ENCODE data around the gene GRK3.
"Not testable (repeated sequence)": the region's sequence is repeated elsewhere in the genome, so short reads cannot be mapped to it uniquely, and the experiment has no call there.

GRK3 gene

GRCh38 chr22:25573841-25574240 lies 9.4 kb downstream of the GRK3 start:
- no peak for DNase-seq

DNA sequence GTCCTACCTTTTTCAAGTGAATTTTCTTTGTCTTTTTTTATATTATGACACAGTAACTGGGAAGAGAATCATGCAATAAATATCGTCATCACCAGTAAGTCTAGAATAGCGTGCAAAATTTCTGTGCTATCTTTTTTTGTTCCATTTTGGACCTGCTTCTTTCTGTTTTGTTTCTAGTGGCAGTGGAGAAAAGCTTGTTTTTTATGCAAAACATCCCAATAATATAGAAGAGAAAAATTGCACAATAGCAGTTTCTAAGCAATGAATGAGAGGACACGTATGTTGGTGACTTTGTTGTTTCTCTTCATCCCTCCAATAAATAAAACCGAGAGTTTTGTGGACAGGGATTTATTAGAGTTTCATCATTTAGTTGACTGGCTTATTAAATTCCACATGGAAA lies 10.3 kb downstream of the GRK3 start:
- no peak for DNase-seq

- not testable (repeated sequence) for DNase-seq
Measured at GRCh38 chr22:25575674-25576392, 11.4 kb downstream of the GRK3 start.

- not testable (repeated sequence) for DNase-seq
Measured at GRCh38 chr22:25581452-25581851, 17.0 kb downstream of the GRK3 start.

DNA sequence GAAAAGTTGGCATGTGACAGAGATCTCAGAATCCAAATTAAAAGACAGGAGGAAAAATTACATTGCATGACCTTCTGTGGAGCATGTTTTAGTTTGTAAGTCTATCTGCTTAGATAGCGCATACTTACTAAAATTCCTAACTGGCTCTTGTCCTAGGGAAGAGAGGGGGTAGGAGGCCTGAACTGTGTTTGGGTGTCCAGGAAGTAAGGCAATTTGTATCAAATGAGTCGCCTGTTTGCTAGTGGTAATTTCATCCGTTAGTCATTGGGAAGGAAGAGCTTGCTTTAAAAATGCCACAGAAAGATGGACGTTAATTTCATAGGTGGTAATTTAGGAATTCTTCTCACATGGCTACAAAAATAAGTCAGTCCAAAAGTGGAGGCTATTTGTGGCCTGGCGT lies 18.5 kb downstream of the GRK3 start:
- DNase-seq = no peak

DNA sequence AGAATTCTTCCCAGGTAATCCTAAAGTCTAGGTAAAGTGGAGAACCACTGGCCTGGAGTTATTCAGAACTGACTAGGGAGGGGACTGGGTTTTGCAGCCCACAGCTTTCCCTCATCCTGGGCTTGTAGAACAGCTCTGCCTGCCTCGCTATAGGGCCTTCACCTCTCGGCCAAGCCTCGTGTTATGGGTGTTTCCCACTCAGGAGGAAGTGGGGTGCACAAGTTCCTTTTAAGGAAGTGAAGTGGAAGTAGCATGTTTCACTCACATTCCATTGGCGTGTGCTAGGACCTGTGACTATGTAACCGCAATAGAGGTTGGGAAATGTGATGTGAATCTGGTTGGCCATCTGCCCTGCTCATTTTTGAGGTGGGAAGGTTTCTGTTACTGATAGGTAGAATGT lies 20.5 kb downstream of the GRK3 start:
- DNase-seq = peak in 1 of 2 donors; percentile 16

DNA sequence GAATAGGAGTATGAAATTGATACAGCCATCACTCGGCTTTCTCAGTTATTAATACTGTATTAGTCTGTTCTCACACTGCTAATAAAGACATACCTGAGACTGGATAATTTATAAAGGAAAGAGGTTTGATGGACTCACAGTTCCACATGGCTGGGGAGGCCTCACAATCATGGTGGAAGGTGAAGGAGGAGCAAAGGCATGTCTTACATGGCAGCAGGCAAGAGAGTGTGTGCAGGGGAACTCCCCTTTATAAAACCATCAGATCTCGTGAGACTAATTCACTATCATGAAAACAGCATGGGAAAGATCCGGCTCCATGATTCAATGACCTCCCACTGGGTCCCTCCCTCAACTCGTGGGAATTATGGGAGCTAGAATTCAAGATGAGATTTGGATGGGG lies 25.2 kb downstream of the GRK3 start:
- not testable (repeated sequence) for DNase-seq

DNA sequence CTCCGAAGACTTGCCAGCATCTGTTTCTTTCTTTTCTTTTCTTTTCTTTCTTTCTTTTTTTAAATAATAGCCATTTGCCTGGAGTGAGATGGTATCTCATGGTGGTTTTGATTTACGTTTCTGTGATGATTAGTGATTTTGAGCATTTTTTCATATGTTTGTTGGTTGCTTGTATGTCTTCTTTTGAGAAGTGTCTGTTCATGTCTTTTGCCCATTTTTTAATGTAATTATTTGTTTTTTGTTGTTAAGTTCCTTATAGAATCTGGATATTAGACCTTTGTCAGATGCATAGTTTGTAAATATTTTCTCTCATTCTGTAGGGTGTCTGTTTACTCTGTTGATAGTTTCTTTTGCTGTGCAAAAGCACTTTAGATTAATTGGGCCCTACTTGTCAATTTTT lies 28.8 kb downstream of the GRK3 start:
- DNase-seq = not testable (repeated sequence)

DNA sequence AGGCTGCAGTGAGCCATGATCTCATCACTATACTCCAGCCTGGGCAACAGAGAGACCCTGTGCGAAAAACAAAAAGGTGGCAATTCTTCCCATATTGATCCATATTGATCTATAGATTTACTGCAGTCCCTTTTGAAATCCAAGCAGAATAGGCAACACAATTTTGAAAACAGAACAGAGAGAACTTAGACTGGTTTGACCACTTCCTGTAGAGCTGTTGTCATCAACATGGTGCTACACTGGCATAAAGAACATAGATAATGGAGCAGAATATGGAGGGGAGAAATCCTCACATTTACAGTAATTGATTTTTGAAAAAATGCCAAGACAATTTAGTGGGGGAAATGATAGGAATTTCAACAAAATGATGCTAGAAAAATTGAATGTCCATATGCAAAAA lies 34.1 kb downstream of the GRK3 start:
- no peak for DNase-seq

- DNase-seq = no peak
Measured at GRCh38 chr22:25602445-25602844, 38.0 kb downstream of the GRK3 start.

DNA sequence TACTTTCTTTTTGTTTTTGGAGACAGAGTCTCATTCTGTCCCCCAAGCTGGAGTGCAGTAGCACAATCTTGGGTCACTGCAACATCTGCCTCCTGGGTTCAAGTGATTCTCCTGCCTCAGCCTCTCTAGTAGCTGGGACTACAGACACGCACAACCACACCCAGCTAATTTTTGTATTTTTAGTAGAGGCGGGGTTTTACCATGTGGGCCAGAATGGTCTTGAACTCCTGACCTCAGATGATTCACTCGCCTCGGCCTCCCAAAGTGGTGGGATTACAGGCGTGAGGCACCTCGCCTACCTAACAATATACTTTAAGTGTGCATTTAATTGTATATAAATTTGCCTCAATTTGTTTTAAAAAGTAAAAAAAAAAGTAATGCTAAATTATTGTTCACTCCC lies 38.4 kb downstream of the GRK3 start:
- DNase-seq = no peak

GRCh38 chr22:25605146-25605545 lies 40.7 kb downstream of the GRK3 start:
- not testable (repeated sequence) for DNase-seq

DNA sequence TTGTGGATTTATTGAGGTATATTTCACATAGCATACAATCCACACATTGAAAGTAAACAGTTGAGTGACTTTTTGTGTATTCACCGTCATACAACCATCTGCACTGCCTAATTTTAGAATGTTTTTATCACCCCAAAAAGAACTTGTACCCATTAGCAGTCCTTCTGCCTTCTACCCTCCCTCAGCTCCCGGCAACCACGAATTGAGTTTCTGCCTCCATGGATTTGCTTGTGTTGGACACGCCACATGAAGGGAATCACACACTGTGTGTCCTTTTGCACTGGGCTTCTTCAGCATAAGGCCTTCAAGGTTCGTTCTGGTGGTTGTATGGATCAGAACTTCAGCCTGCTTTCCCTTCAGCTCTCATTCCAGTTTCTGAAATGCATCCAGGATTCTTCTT lies 41.1 kb downstream of the GRK3 start:
- DNase-seq = not testable (repeated sequence)

- DNase-seq = not testable (repeated sequence)
Measured at GRCh38 chr22:25611284-25611683, 46.8 kb downstream of the GRK3 start.

- DNase-seq = not testable (repeated sequence)
Measured at GRCh38 chr22:25613131-25613530, 48.7 kb downstream of the GRK3 start.

- not testable (repeated sequence) for DNase-seq
Measured at GRCh38 chr22:25613558-25613957, 49.1 kb downstream of the GRK3 start.

GRCh38 chr22:25614791-25615190 lies 50.3 kb downstream of the GRK3 start:
- not testable (repeated sequence) for DNase-seq

GRCh38 chr22:25621986-25622385 lies 57.5 kb downstream of the GRK3 start:
- DNase-seq = no peak

DNA sequence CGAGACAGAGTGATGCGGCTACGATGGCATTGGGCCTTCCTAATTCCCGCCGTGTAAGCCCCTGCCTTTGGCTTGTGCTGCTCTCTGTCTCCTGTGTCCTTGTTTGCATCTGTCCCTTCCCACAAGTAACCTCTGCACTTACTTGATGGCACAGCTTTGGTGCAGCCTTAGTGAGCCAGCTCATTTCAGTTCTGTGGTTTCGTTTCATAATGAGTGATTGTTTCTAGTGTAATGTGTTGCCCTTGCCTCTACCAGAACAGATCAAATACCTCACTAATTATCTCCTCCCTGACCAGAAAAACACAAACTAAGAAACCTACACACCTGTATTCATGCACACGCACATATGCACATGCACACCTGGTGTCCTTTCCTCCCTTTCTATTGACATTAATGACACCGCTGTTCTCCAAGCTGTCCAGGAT lies 58.8 kb downstream of the GRK3 start:
- DNase-seq = no peak

DNA sequence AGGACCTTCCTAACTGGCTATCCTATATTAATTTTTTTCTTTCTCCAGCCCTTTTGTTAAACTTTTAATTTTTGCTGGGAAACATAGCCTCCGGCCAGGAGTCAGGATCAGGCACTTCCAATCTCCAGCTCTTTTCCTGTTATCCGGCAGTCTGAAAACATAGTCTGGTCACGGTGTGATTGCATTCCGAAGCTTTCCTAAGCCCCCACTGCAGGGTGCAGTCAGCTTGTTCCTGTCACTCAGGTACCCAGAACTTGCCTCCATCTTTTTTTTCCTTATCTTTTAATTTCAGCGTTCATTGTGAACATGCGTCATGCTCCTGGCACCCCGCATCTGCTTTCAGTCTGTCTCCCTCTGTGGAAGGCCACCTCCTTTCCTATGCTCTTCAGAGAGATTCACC lies 59.4 kb downstream of the GRK3 start:
- no peak for DNase-seq

GRCh38 chr22:25624476-25624875 lies 60.0 kb downstream of the GRK3 start:
- no peak for DNase-seq

DNA sequence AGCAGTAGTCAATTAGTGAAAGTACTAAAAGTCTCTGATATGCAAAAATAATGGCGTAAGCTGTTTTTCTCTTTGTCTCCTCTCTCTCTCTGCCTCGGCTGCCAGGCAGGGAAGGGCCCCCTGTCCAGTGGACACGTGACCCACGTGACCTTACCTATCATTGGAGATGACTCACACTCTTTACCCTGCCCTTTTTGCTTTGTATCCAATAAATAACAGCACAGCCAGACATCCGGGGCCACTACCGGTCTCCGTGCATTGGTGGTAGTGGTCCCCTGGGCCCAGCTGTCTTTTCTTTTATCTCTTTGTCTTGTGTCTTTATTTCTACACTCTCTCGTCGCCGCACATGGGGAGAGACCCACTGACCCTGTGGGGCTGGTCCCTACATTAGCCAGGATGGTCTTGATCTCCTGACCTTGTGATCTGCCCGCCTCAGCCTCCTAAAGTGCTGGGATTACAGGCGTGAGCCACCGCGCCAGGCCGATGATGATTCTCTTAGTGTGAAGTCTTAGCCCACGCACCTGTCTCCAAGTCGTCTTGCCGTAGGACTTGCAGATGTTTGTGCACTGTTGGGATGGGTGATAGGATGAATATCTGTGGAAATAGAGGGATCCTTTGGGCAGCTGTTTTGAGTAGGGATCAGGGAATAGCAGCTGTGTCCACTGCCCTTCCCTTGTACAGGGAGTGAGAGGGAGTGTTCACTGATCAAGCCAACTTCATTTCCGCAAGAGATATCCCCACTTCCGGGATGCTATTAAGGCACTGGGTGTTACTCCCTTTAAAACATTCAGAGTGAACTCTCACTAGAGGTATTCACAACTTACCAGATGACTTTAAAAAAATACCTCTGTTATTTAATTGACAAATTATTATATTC lies 61.5 kb downstream of the GRK3 start:
- not testable (repeated sequence) for DNase-seq

GRCh38 chr22:25626624-25626990 lies 62.1 kb downstream of the GRK3 start:
- DNase-seq = no peak

DNA sequence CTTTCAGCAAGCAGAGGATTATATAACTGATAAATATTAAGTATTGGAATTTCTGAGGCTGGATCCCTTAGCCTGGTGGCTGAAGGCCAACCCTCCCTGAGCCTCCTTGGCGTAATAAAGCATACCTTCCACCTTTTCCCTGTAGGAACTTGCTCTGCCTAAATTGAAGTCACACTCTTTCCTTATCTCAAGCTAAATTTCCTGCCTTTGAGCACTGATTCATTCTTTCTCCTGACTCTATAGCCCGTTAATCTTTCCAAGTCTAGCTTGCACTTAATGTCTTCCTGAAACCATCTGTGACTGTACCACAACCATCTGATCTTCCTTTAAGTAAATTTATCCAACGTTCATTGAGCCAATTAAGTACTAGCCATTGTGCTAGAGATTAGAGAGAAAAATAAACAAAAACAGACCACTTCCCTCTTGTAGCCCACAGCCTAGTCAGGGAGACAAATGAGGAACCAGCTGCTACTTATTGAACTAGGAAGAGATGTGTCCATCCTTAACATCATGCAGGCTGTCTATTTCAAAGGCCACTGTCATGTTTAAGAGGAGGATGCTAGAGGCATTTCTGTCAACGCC lies 62.9 kb downstream of the GRK3 start:
- DNase-seq = no peak

Measured in CD4-positive, alpha-beta T cell treated with Interleukin-1 beta for 1 hour (primary cell).